Neural crest cell (in vitro differentiated cells): ENCODE results near the gene EXOC6B. TPM values are rescaled to one million over a fixed set of nuclear protein-coding genes. Genes with fewer than 3 reads are reported as not detected.

Experiments
- DNase-seq: peaks from one replicate; pipeline ENCODE4 v3.0.0; 2021; ENCODE audit warnings: low read depth, mixed read lengths, low spot score
- H3K27ac Mint-ChIP-seq: one replicate; pipeline ENCODE4 v1.8.0; 2021; ENCODE audit warnings: mild to moderate bottlenecking, mixed read lengths; ENCODE audit not compliant: unreplicated experiment
- H3K27me3 Mint-ChIP-seq: 2 replicates; pipeline ENCODE4 v1.8.0; 2021; ENCODE audit warnings: low read depth, mild to moderate bottlenecking, mixed read lengths
- H3K36me3 Mint-ChIP-seq: 2 replicates; pipeline ENCODE4 v1.8.0; 2021; ENCODE audit warnings: low read depth, mild to moderate bottlenecking, mixed read lengths
- H3K4me1 Mint-ChIP-seq: 2 replicates; pipeline ENCODE4 v1.8.0; 2021; ENCODE audit warnings: mixed read lengths
- H3K4me3 Mint-ChIP-seq: one replicate; pipeline ENCODE4 v1.8.0; 2021; ENCODE audit warnings: mild to moderate bottlenecking, mixed read lengths
- H3K9me3 Mint-ChIP-seq: 2 replicates; pipeline ENCODE4 v1.8.0; 2021; ENCODE audit warnings: mixed read lengths
- total RNA-seq: library from RNA; stranded (reverse); gene quantifications from 2 replicates; pipeline ENCODE4 v1.2.1, GENCODE V29; 2021
- TF ChIP-seq, protein P1 (sequence below): fragments of 200-600 bp; sonication (generic); conservative IDR thresholded peaks from 2 replicates; pipeline ENCODE4 v1.5.0; 2021; ENCODE audit warnings: antibody characterized with exemption, mild to moderate bottlenecking

The EXOC6B gene
- total RNA-seq, 1 donor from 2014 or later = 28.2 TPM

DNA sequence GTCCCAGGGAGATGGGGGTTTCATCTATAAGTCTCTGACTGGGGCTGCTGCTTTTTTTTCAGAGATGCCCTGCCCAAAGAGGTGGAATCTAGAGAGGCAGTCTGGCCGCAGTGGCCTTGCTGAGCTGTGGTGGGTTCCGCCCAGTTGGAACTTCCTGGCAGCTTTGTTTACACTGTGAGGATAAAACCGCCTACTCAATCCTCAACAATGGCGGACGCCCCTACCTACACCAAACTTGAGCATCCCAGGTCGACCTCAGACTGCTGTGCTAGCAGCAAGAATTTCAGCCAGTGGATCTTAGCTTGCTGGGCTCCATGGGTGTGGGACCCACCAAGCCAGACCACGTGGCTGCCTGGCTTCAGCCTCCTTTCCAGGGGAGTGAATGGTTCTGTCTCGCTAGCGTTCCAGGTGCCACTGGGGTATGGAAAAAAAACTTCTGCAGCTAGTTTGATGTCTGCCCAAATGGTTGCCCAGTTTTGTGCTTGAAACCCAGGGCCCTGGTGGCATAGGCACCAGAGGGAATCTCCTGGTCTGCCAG is 525.6 kb downstream of the EXOC6B start:
- H3K27ac Mint-ChIP-seq = no peak overlapping the region
- no peaks in the 10 kb centered on the region for H3K27me3 Mint-ChIP-seq

DNA sequence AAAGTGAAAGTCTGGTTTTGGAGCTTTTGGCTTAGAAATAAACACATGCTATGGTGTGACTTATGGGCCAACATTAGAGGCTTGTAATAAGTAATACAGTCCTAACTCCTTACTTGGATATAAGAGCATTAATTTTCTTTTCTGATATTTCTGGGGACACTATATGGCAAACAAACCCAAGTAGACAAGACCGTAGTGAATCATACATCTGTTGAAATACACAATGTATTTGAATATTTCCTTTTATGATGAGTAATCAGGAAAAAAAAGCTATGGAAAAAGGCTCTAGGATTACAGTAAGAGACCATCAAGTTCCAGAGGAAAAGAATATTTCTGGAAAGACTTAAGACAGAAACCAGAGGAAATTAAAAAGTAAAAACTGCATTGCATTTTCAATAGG is 532.2 kb downstream of the EXOC6B start:
- no peak for DNase-seq
- Mint-ChIP-seq H3K27ac (no peak overlapping the region), H3K36me3 (no peaks in the 10 kb centered on the region), H3K9me3 (peaks cover 9% of the 10 kb centered on the region), H3K4me3 (no peak overlapping the region), H3K27me3 (no peaks in the 10 kb centered on the region), H3K4me1 (peaks cover 5% of the 10 kb centered on the region)
- TF ChIP-seq, protein P1, sequence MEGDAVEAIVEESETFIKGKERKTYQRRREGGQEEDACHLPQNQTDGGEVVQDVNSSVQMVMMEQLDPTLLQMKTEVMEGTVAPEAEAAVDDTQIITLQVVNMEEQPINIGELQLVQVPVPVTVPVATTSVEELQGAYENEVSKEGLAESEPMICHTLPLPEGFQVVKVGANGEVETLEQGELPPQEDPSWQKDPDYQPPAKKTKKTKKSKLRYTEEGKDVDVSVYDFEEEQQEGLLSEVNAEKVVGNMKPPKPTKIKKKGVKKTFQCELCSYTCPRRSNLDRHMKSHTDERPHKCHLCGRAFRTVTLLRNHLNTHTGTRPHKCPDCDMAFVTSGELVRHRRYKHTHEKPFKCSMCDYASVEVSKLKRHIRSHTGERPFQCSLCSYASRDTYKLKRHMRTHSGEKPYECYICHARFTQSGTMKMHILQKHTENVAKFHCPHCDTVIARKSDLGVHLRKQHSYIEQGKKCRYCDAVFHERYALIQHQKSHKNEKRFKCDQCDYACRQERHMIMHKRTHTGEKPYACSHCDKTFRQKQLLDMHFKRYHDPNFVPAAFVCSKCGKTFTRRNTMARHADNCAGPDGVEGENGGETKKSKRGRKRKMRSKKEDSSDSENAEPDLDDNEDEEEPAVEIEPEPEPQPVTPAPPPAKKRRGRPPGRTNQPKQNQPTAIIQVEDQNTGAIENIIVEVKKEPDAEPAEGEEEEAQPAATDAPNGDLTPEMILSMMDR = no peak

More for the DNA sequence above, 525.6 kb downstream of the EXOC6B start:
- Mint-ChIP-seq H3K4me3 (no peak overlapping the region), H3K4me1 (no peaks in the 10 kb centered on the region), H3K36me3 (peaks cover 8% of the 10 kb centered on the region), H3K9me3 (peaks cover 12% of the 10 kb centered on the region)
- DNase-seq = no peak
- TF ChIP-seq, protein P1 = no peak

- TF ChIP-seq, protein P1 = no peak
- Mint-ChIP-seq H3K9me3 (peaks cover 3% of the 10 kb centered on the region), H3K27me3 (no peaks in the 10 kb centered on the region), H3K4me1 (peaks cover 5% of the 10 kb centered on the region), H3K27ac (no peak overlapping the region), H3K36me3 (no peaks in the 10 kb centered on the region), H3K4me3 (no peak overlapping the region)
- no peak for DNase-seq
These were observed 533.4 kb downstream of the EXOC6B start for GRCh38 chr2:72292433-72292832.

DNA sequence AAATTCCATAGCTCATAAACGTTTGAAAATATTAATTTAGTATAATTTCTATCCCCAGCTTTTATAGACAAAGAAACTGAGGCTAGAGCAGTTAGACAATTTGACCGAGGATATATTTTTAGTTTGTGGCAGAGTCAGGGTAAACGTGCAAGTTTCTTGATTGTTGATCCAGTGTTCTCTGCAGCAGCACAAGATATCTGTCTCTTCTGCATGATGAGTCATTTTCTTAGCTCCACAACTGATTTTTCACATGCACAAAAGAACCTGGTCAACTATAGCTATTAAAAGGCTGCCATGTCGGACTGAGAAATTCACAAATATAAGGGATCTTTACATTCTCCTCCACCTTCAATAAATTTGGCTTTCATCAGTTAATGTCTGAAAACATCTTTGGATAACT is 534.8 kb downstream of the EXOC6B start:
- H3K4me3 Mint-ChIP-seq = no peak overlapping the region

DNA sequence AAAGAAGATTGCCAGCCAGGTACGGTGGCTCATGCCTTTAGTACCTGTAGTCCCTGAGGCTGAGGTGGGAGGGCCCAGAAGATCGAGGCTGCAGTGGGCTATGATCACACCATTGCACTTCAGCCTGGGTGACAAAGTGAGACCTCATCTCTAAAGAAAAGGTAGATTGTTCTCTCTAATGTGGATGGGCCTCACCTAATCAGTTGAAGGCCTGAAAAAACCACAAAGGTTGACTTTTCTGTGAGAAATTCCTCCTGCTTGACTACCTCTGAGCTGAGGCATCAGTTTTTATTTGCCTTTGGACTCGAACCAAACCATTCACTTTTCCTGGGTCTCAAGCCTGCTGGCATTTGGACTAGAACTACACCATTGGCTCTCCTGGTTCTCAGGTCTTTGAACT is 536.1 kb downstream of the EXOC6B start:
- Mint-ChIP-seq H3K27ac (no peak overlapping the region), H3K9me3 (no peaks in the 10 kb centered on the region), H3K4me1 (peaks cover 5% of the 10 kb centered on the region), H3K27me3 (no peaks in the 10 kb centered on the region), H3K4me3 (no peak overlapping the region), H3K36me3 (no peaks in the 10 kb centered on the region)
- TF ChIP-seq, protein P1 = no peak
- no peak for DNase-seq

More for the DNA sequence above, 534.8 kb downstream of the EXOC6B start:
- no peak overlapping the region for H3K27ac Mint-ChIP-seq
- no peaks in the 10 kb centered on the region for H3K36me3 Mint-ChIP-seq
- no peak for DNase-seq
- H3K27me3 Mint-ChIP-seq = no peaks in the 10 kb centered on the region
- TF ChIP-seq, protein P1 = no peak
- H3K9me3 Mint-ChIP-seq = no peaks in the 10 kb centered on the region
- H3K4me1 Mint-ChIP-seq = peaks cover 5% of the 10 kb centered on the region
